ENCODE data around the gene MRPS10.

The MRPS10 gene

GRCh38 chr6:42188406-42188805 lies 29.3 kb downstream of the MRPS10 start:
- no peak overlapping the region for H3K4me3 ChIP-seq (ENCODE audit: low read depth, low read length)
- H3K36me3 ChIP-seq: no peaks in the 10 kb centered on the region
- no peaks in the 10 kb centered on the region for H3K27me3 ChIP-seq (ENCODE audit: insufficient read depth, low read depth, severe bottlenecking)
- H3K9me3 ChIP-seq (ENCODE audit: severe bottlenecking): no peaks in the 10 kb centered on the region
- no peak for TF ChIP-seq CTCF (IDR thresholded peaks at IDR 0.05; ENCODE audit: low read depth, low read length)
- DNase-seq: no peak
- no peak overlapping the region for H3K27ac ChIP-seq

GRCh38 chr6:42185597-42185996 lies 32.1 kb downstream of the MRPS10 start:
- no peak for TF ChIP-seq CTCF (IDR thresholded peaks at IDR 0.05; ENCODE audit: low read depth, low read length)
- no peaks in the 10 kb centered on the region for H3K36me3 ChIP-seq
- DNase-seq: peak; percentile 72
- no peaks in the 10 kb centered on the region for H3K9me3 ChIP-seq (ENCODE audit: severe bottlenecking)
- H3K27ac ChIP-seq: no peak overlapping the region
- no peak overlapping the region for H3K4me3 ChIP-seq (ENCODE audit: low read depth, low read length)
- no peaks in the 10 kb centered on the region for H3K27me3 ChIP-seq (ENCODE audit: insufficient read depth, low read depth, severe bottlenecking)

- Histone ChIP-seq H3K36me3 (no peaks in the 10 kb centered on the region), H3K9me3 (ENCODE audit: severe bottlenecking) (no peaks in the 10 kb centered on the region), H3K4me3 (ENCODE audit: low read depth, low read length) (no peak overlapping the region), H3K27me3 (ENCODE audit: insufficient read depth, low read depth, severe bottlenecking) (no peaks in the 10 kb centered on the region), H3K27ac (no peak overlapping the region)
- no peak for DNase-seq
- no peak for TF ChIP-seq CTCF (IDR thresholded peaks at IDR 0.05; ENCODE audit: low read depth, low read length)
Observed at GRCh38 chr6:42184475-42184874, 33.2 kb downstream of the MRPS10 start.

- no peak for DNase-seq
- no peaks in the 10 kb centered on the region for H3K36me3 ChIP-seq
- TF ChIP-seq CTCF (IDR thresholded peaks at IDR 0.05; ENCODE audit: low read depth, low read length): no peak
Observed at GRCh38 chr6:42182101-42182500, 35.6 kb downstream of the MRPS10 start.

GRCh38 chr6:42179945-42180313 lies 37.7 kb downstream of the MRPS10 start:
- H3K27me3 ChIP-seq (ENCODE audit: insufficient read depth, low read depth, severe bottlenecking): no peaks in the 10 kb centered on the region
- no peaks in the 10 kb centered on the region for H3K36me3 ChIP-seq
- no peak for TF ChIP-seq CTCF (IDR thresholded peaks at IDR 0.05; ENCODE audit: low read depth, low read length)
- no peak for DNase-seq
- no peak overlapping the region for H3K4me3 ChIP-seq (ENCODE audit: low read depth, low read length)
- H3K9me3 ChIP-seq (ENCODE audit: severe bottlenecking): no peaks in the 10 kb centered on the region
- no peak overlapping the region for H3K27ac ChIP-seq

More at GRCh38 chr6:42182101-42182500, 35.6 kb downstream of the MRPS10 start:
- no peak overlapping the region for H3K27ac ChIP-seq
- H3K4me3 ChIP-seq (ENCODE audit: low read depth, low read length): no peak overlapping the region
- H3K9me3 ChIP-seq (ENCODE audit: severe bottlenecking): no peaks in the 10 kb centered on the region
- no peaks in the 10 kb centered on the region for H3K27me3 ChIP-seq (ENCODE audit: insufficient read depth, low read depth, severe bottlenecking)

- Histone ChIP-seq H3K4me3 (ENCODE audit: low read depth, low read length) (no peak overlapping the region), H3K27me3 (ENCODE audit: insufficient read depth, low read depth, severe bottlenecking) (no peaks in the 10 kb centered on the region)
Observed at GRCh38 chr6:42179261-42179944, 38.3 kb downstream of the MRPS10 start.

More at GRCh38 chr6:42179261-42179944, 38.3 kb downstream of the MRPS10 start:
- DNase-seq: no peak
- no peaks in the 10 kb centered on the region for H3K36me3 ChIP-seq
- no peaks in the 10 kb centered on the region for H3K9me3 ChIP-seq (ENCODE audit: severe bottlenecking)
- TF ChIP-seq CTCF (IDR thresholded peaks at IDR 0.05; ENCODE audit: low read depth, low read length): no peak
- no peak overlapping the region for H3K27ac ChIP-seq

Measured in WERI-Rb-1 (cell line).